ENCODE results near the gene WWC2.

- TF ChIP-seq, protein P1, sequence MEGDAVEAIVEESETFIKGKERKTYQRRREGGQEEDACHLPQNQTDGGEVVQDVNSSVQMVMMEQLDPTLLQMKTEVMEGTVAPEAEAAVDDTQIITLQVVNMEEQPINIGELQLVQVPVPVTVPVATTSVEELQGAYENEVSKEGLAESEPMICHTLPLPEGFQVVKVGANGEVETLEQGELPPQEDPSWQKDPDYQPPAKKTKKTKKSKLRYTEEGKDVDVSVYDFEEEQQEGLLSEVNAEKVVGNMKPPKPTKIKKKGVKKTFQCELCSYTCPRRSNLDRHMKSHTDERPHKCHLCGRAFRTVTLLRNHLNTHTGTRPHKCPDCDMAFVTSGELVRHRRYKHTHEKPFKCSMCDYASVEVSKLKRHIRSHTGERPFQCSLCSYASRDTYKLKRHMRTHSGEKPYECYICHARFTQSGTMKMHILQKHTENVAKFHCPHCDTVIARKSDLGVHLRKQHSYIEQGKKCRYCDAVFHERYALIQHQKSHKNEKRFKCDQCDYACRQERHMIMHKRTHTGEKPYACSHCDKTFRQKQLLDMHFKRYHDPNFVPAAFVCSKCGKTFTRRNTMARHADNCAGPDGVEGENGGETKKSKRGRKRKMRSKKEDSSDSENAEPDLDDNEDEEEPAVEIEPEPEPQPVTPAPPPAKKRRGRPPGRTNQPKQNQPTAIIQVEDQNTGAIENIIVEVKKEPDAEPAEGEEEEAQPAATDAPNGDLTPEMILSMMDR (conservative IDR thresholded peaks at IDR 0.05 in 1 of 2, IDR thresholded peaks at IDR 0.05 in 1 of 2; ENCODE audit: extremely low read depth in 1 of 2, insufficient read depth in 1 of 2, low read depth in 1 of 2, low read length in 2 of 2), result no peak
- TF ChIP-seq EZH2 (IDR thresholded peaks at IDR 0.05; ENCODE audit: borderline replicate concordance, low read length), result no peak
Observed at GRCh38 chr4:183240581-183241321, 141.7 kb downstream of the WWC2 start.

Measured in mammary epithelial cell (primary cell).